Activated effector memory CD4-positive, alpha-beta T cell treated with Interleukin-2 at 50 U/mL for 16 hours (primary cell): Measurements from ENCODE around the gene ZAP70.
A peak's percentile ranks its signal among the peaks of the same experiment; 100 is the strongest.

Experiments used
- DNase-seq: peaks from one replicate; pipeline ENCODE4 v3.0.0-alpha.2; 2020

The ZAP70 gene

DNA sequence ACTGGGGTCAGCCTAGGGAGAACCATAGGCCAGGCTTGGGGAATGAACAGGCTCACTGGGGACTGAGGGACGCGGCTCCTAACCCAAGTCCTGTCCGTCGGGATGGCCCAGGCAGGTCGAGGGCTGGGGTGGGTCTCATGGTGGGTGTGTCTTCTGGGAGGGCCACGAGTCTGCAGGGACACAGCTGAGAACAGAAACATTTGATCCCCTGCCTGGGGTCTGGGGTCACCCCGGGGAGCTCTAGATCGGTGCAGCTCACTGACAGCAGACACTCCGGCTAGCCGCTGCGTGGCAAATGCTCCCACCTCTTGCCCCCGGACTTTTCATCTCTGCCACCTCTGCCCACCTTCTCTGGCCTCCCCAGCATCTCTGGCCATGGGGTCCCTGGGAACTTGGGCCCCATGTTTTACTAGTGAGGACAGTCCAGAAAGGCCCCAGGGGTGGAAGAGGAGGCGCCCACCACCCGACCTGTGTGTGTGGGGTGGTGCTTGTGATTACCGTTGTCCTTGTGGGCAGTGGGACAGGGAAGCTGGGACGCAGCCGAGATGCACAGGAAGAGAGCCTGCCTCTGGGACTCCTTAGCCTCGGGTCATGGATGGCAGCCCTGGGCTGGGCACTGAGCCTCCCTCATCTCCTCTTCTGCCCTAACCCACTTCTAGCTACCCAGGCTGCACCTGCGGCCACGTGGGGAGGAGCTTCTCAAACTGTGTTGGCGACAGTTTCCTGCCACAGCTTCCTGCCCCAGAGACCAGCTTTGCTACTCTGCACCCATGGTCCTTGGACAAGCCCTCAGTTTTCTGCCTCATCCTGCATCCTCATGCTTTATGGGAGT, 4.9 kb downstream of the ZAP70 start:
- peak; percentile 73 for DNase-seq

DNA sequence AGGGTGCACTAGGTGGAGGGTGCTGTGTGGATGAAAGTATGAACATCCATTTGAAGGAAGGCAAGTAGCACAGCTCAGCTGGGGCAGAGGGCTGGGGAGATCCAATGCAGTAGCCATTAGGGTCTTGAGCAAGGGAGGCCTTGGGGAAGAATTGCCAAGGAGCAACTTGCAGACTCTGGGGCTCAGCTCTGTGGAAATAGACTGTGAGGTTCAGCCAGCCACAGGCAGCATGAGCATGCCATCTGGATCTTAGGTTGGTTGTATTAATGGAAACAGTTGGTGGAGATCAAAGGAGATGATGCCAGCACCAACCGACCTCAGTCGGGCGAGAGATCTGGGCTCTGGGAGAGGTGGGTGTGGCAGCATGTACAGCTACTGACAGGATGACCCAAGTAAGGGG, 5.6 kb downstream of the ZAP70 start:
- DNase-seq: no peak

DNA sequence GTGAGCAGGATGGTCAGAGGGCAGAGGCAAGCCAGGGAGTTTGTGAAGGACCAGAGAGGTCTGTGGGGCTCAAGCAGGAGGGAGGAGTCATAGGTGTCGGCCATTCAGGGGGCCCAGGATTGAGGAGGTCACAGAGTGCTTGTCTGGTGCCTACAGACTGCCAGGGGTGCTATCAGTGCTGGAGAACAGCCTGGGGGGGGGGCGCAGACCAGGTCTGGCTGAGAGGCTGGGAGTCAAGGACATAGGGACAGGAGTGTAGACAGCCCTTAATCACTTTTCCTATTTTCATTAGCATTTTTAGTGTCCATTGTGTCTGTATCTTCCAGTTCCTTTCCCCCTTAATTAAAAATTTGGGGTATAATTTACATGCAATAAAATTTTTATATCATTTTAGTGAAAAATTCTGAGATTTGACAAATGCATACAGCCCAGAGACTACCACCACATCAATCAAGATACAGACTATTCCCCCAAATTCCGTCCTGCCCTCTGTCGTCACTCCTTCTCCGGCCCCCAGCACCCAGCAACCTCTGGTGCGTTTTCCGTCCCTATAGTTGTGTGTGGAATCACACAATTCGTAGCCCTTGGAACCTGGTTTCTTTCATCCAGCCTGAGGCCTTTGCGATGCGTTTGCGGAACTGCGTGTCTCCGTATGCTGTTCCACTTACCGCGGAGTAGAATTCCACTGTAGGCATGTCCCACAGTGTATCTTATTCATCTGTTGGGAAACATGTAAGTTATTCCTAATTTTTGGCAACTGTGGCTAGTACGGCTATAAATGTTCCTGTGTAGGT, 6.2 kb downstream of the ZAP70 start:
- DNase-seq: no peak

DNA sequence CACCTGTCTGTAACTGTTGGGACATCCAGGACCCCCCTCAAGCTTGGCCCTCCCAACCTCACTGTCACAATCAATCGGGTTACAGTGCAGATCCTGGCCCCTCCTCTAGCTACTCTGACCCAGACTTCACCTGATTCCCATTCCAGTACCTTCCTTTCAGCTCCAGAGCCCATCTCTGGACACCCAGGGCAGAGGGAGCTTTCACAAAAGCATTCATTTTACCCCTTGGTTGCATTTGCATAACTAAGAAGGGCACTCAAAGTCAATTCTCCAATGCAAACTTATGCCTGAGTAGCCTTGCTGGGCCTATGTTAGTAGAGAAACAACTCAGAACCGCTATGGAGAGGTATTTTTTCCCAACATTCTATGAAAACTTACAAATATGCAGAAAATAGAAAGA, 7.4 kb downstream of the ZAP70 start:
- DNase-seq: no peak

DNA sequence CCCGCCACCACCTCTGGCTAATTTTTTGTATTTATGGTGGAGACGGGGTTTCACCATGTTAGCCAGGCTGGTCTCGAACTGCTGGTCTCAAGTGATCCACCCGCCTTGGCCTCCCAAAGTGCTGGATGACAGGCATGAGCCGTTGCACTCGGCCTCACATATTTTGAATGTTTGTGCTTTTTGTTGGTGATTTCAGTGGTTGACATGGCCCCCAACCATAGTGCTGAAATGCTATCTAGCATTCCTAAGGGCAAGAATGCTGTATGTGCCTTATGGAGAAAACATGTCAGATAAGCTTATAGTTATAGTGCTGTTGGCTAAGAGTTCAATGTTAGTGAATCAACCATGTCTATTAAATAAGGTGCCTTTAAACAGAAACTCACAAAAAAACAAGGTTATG, 8.9 kb downstream of the ZAP70 start:
- DNase-seq: no peak

DNA sequence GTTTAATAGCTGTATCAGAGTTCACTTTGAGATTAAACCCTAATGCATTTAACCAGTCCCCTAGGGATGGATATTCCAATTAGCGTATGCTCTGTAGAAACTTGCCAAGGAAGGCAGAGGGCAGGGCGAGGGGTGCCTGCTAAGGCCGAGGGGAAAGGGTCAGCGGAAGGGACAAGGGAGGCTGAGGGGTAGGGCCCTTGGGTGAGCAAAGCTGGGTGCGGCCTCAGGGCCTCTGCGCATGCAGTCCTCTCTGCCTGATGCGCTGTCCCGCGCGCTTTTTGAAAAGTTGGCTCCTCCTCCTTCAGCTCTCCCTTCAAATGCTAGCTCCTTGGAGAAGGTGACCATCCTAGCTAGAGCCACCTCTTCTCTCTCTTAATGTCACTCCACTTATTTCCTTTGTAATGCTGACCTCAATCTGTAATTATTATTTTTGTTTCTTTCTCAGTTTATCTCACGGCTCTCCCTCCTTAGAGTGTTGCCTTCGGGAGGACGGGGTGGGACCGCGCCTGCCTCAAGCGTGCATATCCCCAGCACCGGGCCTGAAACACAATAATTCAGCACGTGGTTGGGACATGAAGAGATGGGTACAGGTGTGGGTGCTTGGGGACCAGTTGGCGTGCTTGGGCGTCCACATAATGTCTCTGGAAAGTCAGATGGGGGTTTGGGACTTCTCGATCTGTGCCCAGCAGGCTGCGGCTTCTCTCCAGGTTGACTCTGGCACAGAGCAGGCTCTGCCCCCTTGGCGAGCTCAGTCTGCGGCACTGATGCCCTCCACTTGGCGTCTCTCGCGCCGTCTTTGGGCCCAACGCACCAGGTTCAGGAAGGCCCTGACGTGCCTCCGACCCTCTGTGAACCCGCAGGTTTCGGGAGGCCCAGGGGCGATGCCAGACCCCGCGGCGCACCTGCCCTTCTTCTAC, 10.0 kb downstream of the ZAP70 start:
- no peak for DNase-seq

DNA sequence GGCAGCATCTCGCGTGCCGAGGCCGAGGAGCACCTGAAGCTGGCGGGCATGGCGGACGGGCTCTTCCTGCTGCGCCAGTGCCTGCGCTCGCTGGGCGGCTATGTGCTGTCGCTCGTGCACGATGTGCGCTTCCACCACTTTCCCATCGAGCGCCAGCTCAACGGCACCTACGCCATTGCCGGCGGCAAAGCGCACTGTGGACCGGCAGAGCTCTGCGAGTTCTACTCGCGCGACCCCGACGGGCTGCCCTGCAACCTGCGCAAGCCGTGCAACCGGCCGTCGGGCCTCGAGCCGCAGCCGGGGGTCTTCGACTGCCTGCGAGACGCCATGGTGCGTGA, 10.7 kb downstream of the ZAP70 start:
- no peak for DNase-seq

DNA sequence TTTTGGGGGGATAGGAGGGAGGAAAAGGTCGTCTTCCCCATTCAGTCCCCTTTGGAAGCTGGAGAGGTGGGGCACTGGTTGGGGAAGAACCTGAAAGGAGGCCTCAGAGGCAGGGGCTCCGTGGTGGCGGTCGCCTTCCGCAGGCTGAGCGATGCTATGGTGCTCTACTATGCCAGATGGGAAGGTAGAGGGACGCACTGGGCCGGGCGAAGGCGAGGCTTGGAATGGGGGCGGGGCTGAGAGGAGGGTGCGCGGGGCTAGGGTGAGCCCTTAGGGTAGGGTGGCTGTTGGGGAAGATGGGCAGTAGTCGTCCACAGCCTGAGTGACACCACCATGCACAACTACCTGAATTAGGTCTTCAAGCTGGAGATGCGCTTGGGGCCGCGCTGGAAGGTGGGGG, 11.1 kb downstream of the ZAP70 start:
- DNase-seq: no peak

DNA sequence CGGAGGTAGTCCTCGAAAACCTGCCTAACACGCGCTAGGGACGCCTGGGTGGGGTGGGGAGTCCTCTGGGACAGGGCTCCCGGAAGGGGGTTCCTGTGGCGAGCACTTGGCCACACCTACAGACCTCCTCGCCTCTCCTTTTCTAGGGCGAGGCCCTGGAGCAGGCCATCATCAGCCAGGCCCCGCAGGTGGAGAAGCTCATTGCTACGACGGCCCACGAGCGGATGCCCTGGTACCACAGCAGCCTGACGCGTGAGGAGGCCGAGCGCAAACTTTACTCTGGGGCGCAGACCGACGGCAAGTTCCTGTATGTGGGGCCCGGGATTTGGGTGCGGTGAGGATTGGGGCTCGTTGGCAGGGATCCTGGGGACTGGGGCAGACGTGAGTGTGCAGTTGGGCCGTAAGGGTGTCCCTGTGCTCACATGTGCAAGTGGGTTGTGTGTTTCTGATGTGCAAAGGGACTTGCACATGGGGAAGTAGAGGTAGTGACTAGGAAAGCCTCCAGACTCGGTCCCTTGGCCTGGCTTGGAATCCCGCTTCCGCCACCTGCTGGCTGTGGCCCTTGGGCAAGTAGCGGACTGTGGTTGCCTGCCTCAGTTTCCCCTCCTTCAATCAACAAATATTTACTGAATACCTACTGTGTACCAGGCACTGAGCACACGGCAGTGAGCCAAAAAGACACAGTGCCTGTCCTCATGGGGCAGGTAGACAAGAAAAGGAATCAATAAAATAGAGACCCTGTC, 11.7 kb downstream of the ZAP70 start:
- DNase-seq: no peak

DNA sequence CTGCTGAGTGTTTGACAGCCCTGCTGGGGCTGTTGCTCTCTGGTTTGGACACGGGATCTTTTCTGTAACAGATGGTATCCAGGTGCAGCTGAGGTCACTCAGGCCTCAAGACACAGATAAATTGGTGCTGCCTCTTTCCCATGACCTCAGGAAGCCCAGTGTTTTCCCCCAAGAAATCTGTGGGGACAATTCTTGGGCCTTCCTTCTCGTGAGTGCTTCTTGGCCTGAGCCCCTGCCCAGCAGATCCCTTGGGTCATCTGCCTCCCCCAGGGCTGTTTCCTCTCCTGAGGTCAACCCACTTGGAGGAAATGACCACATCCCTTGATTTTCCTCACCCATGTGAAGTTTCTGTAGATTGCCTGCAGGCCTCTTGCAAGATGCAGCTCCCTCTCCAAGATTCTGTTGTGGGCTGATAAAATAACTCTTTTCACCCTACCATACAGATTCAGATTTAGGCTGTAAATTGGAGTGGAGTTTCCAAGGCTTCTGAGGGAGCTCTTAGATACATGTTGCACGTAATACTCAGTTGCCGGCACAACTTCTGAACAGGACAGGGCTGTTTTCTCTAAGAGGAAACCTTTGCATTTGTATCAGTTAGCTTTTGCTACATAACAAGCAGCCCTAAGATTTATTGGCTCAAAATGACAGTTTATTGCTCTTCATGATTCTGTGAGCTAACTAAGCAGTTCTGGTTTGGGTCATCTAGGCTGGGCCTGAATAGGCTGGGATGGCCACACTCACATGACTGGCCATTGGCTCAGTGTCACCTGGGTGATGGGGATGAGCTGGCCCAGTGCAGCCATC, 13.1 kb downstream of the ZAP70 start:
- no peak for DNase-seq

DNA sequence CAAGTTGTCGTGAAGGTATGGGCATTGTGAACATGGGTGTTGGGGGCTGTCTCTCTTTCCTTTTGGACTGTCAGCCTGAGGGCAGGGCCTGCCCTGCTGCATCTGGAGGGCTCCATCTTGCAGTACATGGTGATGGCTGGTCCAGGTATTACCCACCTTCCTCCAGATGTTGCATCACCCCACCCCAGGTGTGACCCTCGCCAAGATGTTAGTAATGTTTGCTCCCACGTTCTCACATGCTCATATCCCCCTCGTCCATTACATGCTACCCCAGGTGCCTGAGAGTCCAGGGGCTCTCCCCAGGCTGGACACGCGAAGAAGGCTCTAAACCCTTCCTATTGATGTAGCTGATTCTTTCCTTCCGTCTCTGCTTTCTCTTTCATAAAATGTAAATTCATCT, 13.9 kb downstream of the ZAP70 start:
- no peak for DNase-seq

DNA sequence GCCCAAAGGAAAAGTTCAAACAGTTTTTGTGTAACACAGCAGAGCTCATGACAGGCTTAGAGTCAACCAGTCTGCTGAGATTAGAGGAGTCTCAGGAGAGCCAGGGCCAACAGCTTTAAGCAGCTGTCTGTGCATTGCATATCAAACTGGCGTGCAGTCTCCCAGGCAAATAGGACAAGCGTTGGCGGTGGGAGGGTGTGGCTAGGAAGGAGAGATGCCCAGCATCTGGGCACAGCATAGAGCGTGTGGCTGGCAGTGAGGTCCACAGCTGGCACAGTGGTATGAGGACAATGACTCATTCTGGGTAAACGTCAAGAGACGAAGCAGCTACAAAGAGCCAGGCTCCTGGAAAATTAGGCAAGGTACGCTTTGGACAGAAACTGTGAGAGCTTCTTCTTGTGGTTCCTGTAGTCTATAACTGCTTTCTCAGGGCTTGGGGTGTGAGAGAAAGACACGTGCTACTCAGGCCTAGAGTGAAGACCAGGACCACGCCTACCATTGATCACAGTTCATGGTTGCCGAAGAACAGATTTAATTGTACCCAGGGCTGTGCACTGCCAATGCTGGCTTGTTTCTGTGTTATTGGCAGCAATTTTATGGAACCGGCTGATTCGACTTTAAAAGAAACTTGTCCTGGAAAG, 14.8 kb downstream of the ZAP70 start:
- DNase-seq: no peak

DNA sequence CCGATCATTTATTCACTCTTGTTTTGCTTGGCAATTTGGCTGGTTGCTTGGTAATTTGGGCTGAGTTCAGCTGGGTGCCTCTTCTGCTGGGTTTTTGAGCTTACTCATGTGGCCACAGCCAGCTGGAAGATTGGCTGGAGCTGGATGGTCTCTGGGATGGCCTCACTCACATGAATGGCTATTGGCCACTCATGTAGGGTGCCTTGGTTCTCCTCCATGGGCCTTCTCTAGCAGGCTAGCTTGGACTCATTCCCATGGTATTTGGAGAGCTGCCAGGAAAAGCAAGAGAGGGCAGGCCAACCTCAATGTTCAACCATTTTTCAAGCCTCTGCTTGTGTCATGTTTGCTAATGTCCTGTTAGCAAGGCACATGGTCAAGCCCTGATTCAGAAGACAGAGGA, 16.9 kb downstream of the ZAP70 start:
- DNase-seq: no peak

DNA sequence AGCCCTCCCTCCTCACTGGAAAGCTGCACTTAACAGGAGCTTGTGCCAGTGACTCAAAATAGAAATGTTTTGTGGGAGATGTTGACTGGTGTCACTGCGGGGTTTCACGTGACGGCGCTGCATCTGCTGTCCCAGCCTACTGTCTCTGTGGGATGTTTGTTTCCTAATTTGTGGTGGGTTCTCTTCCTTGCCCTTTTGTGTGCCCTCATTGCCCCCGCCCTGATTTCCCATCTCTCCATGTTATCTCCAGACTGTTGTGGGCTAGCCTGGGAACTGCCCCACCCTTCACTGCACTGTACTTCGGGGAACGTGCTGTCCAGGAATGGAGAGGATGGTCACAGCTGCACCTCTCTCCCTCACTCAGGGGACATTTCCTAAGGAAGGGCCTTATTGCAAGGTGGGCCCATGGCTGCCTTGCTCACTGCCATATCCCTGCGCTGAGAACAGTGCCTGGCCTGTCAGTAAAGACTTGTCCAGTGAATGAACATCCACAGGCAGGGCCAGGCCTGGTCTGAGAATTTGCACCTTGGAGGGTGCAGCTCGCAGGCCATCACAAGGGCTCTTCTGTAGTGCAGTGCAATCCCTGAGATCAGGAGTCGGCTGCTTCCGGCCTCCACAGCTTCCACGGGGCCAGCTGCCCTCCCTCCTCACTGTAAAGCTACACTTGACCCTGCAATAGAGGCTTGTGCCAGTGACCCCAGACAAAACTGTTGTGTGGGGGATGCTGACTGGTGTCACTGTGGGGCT, 18.1 kb downstream of the ZAP70 start:
- DNase-seq: no peak

DNA sequence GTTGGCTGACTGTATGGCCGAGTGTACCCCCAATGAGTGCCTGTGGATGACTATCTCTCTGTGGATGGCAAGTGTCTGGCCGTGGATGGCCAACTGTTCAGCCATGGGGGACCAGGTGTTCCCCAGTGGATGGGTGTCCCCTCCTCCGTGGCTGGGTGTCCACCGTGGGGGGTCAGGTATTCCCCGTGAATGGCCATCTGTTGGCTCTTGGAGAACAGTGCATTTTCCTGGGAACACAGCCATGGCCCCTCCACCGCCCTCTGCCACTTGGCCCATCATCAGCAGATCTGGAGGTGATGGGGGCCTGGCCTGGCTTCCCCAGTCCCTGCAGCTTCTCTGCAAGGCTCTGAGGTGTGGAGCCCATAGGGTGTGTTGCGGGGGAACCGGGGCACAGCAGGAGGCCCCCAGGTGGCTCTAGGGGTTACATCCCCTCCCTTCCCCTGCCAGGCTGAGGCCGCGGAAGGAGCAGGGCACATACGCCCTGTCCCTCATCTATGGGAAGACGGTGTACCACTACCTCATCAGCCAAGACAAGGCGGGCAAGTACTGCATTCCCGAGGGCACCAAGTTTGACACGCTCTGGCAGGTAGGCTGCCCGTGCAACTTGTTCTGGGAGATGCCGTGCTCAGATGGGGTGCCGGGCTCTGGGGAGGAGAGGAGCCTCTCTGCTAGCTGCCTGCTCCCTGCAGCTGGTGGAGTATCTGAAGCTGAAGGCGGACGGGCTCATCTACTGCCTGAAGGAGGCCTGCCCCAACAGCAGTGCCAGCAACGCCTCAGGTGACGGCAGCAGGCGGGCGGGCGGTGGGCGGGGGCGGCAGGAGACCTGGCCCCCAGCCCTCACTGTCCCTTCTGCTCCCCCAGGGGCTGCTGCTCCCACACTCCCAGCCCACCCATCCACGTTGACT, 19.3 kb downstream of the ZAP70 start:
- DNase-seq: no peak

DNA sequence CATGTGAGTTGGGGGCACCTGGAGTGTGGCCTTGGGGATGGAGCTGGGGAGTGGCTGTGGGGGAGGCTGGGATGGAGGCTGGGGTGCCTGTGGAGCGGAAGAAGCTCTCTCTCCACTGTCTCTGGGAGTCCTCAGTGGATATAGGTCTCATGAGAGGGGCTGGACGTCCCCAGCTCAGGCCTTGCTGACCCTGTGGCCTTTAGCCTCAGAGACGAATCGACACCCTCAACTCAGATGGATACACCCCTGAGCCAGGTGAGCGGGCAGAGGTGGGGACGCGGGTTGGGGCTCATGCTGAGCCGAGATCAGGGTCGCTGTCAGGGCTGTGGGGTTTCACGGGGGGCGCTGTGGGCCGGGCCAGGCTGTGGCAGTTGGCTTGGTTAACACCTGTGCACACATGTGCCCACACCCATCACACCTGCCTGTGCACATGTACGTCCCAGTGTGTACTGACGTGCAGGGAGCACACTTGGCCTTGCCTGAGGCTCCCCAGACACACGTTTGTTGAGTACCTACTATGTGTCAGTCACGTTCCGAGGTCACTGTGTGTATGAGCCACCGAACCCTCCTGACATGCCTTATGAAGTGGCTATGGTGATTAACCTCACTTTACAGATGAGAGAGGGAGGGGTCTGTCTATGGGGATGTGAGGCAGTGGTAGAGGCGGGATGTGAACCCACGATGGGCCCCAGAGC, 20.1 kb downstream of the ZAP70 start:
- no peak for DNase-seq

DNA sequence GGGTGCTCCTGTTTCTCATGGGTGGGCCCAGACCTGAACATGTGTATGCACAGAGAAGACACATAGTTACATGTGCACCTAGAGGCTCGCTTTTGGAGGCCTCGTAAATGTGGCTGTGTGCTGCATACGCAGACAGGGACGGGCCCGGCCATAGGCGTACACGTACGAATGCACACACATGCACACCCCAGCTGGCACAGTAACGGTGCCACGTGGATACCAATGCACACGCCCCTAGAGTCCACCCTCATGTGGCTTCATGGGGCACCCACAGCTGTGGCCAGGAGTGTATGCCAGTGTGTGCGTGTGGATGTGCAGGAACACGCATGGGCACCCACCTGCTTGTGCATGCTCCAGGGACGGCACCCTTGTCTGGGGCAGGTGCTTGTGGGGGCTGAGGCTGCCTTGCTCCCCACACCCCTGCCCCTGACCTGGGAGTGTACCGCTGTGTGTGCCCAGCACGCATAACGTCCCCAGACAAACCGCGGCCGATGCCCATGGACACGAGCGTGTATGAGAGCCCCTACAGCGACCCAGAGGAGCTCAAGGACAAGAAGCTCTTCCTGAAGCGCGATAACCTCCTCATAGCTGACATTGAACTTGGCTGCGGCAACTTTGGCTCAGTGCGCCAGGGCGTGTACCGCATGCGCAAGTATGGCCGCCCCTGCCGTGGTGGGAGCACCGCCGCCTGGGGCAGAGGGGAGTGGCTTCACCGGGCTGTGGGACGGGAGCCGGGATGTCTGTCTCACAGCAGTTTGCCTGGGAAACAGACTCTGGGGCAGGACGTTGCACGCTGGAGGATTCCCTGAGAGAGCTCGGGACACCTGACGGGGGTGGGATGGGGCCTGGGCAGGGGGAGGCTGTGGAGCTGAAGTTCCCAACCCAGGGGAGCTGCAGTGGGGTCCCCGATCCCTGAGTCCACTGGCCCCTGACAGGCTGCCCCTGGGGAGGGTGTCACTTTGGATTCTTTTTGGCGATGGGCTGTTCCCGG, 21.0 kb downstream of the ZAP70 start:
- no peak for DNase-seq

DNA sequence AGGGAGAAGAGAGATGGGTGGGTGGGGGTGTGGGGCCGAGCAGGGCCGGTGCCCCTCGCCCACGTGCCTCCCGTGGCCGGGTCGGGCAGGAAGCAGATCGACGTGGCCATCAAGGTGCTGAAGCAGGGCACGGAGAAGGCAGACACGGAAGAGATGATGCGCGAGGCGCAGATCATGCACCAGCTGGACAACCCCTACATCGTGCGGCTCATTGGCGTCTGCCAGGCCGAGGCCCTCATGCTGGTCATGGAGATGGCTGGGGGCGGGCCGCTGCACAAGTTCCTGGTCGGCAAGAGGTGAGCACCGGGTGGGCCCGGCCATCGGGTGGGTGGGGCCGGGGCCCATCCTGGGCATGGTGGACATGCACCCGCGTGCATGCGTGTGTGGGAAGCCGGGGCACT, 21.8 kb downstream of the ZAP70 start:
- no peak for DNase-seq
